Calu3 (cell line): ENCODE measurements around the gene GCA. TPM values are rescaled to one million over a fixed set of nuclear protein-coding genes. Genes with fewer than 3 reads are reported as not detected.

Source experiments
- BruUV-seq: library from RNA; stranded (reverse); fragments of 400-500 nt; replicated peaks from 2 replicates; lab custom pipeline; 2021; lab: Mats Ljungman, UMichigan
- CTCF ChIA-PET: fragments of 300-600 bp; sonication (Branson Sonifier 250); formaldehyde crosslinking; loops from one replicate; lab custom pipeline; 2022; ENCODE audit warnings: antibody characterized with exemption; lab: Charles Lee
- DNase-seq: peaks from one replicate; pipeline ENCODE4 v3.0.0; 2022
- H3K27ac Mint-ChIP-seq: one replicate; pipeline ENCODE4 v1.8.0; 2022; ENCODE audit warnings: mixed read lengths; ENCODE audit not compliant: unreplicated experiment
- H3K27me3 Mint-ChIP-seq: one replicate; pipeline ENCODE4 v1.8.0; 2022; ENCODE audit warnings: mixed read lengths; ENCODE audit not compliant: unreplicated experiment
- H3K36me3 Mint-ChIP-seq: one replicate; pipeline ENCODE4 v1.8.0; 2022; ENCODE audit warnings: mild to moderate bottlenecking, moderate library complexity, mixed read lengths; ENCODE audit not compliant: insufficient read depth, unreplicated experiment
- H3K4me1 Mint-ChIP-seq: one replicate; pipeline ENCODE4 v1.8.0; 2022; ENCODE audit warnings: mild to moderate bottlenecking, low read depth, mixed read lengths; ENCODE audit not compliant: unreplicated experiment
- H3K4me3 Mint-ChIP-seq: one replicate; pipeline ENCODE4 v1.8.0; 2022; ENCODE audit warnings: mild to moderate bottlenecking, low read depth, moderate library complexity, mixed read lengths; ENCODE audit not compliant: unreplicated experiment
- H3K9me3 Mint-ChIP-seq: one replicate; pipeline ENCODE4 v1.8.0; 2022; ENCODE audit warnings: low read depth, mixed read lengths; ENCODE audit not compliant: unreplicated experiment
- intact Hi-C: fragments of 100-400 bp; cut with micrococcal nuclease; formaldehyde crosslinking; loops from one replicate; pipeline ENCODE4 v1.10.0; 2022; ENCODE audit not compliant: unreplicated experiment
- total RNA-seq: library from RNA; stranded (reverse); gene quantifications from 2 replicates; pipeline ENCODE4 v1.2.3, GENCODE V29; 2022
- TF ChIP-seq, protein P1 (sequence below): fragments of 200-600 bp; IDR thresholded peaks from one replicate; pipeline ENCODE4 v1.8.0; 2022; ENCODE audit warnings: antibody characterized with exemption; ENCODE audit not compliant: unreplicated experiment

Gene GCA
- total RNA-seq, 1 experiment from 2014 or later = 51.2 TPM

- H3K9me3 Mint-ChIP-seq = no peaks in the 10 kb centered on the region
- no peaks in the 10 kb centered on the region for H3K27me3 Mint-ChIP-seq
- no TSS peak for BruUV-seq
- CTCF ChIA-PET = no interaction called here
- intact Hi-C loops = no loop called here
- no peak overlapping the region for H3K27ac Mint-ChIP-seq
- TF ChIP-seq, protein P1, sequence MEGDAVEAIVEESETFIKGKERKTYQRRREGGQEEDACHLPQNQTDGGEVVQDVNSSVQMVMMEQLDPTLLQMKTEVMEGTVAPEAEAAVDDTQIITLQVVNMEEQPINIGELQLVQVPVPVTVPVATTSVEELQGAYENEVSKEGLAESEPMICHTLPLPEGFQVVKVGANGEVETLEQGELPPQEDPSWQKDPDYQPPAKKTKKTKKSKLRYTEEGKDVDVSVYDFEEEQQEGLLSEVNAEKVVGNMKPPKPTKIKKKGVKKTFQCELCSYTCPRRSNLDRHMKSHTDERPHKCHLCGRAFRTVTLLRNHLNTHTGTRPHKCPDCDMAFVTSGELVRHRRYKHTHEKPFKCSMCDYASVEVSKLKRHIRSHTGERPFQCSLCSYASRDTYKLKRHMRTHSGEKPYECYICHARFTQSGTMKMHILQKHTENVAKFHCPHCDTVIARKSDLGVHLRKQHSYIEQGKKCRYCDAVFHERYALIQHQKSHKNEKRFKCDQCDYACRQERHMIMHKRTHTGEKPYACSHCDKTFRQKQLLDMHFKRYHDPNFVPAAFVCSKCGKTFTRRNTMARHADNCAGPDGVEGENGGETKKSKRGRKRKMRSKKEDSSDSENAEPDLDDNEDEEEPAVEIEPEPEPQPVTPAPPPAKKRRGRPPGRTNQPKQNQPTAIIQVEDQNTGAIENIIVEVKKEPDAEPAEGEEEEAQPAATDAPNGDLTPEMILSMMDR = no peak
- no peak for DNase-seq
- H3K36me3 Mint-ChIP-seq = peaks cover 31% of the 10 kb centered on the region
- no peak overlapping the region for H3K4me3 Mint-ChIP-seq
- H3K4me1 Mint-ChIP-seq = peaks cover 36% of the 10 kb centered on the region
Measured at GRCh38 chr2:162320864-162321517, 22.9 kb upstream of the GCA start.

GRCh38 chr2:162324953-162325352 is 19.0 kb upstream of the GCA start:
- H3K36me3 Mint-ChIP-seq = no peaks in the 10 kb centered on the region
- TF ChIP-seq, protein P1 = no peak
- intact Hi-C loops = no loop called here
- H3K4me3 Mint-ChIP-seq = no peak overlapping the region
- DNase-seq = no peak
- BruUV-seq = no TSS peak
- peaks cover 16% of the 10 kb centered on the region for H3K4me1 Mint-ChIP-seq
- CTCF ChIA-PET = no interaction called here
- H3K27ac Mint-ChIP-seq = no peak overlapping the region
- peaks cover 2% of the 10 kb centered on the region for H3K9me3 Mint-ChIP-seq
- no peaks in the 10 kb centered on the region for H3K27me3 Mint-ChIP-seq

- H3K4me3 Mint-ChIP-seq = no peak overlapping the region
- H3K4me1 Mint-ChIP-seq = no peaks in the 10 kb centered on the region
- intact Hi-C loops = no loop called here
- no peak for DNase-seq
- TF ChIP-seq, protein P1 = peak; percentile 43
- H3K9me3 Mint-ChIP-seq = peaks cover 2% of the 10 kb centered on the region
- H3K36me3 Mint-ChIP-seq = no peaks in the 10 kb centered on the region
- H3K27ac Mint-ChIP-seq = no peak overlapping the region
- BruUV-seq = no TSS peak
- no peaks in the 10 kb centered on the region for H3K27me3 Mint-ChIP-seq
- CTCF ChIA-PET = no interaction called here
Measured at GRCh38 chr2:162327134-162327769, 16.7 kb upstream of the GCA start.

DNA sequence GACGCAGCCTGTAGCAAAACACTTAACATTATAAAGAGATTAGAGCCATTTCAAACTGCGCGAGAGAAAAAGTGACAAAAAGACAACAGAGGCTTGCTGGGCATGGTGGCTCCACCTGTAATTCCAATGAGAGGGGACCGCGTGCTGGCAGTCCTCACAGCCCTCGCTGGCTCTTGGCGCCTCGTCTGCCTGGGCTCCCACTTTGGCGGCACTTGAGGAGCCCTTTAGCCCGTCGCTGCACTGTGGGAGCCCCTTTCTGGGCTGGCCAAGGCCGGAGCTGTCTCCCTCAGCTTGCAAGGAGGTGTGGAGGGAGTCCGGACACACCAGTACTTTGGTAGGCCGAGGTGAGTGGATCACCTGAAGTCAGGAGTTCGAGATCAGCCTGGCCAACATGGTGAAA is 16.1 kb upstream of the GCA start:
- TF ChIP-seq, protein P1 = no peak
- Mint-ChIP-seq H3K4me3 (no peak overlapping the region), H3K27ac (no peak overlapping the region), H3K36me3 (no peaks in the 10 kb centered on the region), H3K4me1 (no peaks in the 10 kb centered on the region), H3K27me3 (no peaks in the 10 kb centered on the region), H3K9me3 (peaks cover 2% of the 10 kb centered on the region)
- no peak for DNase-seq
- CTCF ChIA-PET = interaction anchor here (1.0 kb wide), 1 partner anchor 9 kb away, joined by 3 read pairs; no protein-coding TSS in a partner anchor
- no TSS peak for BruUV-seq
- intact Hi-C loops = no loop called here
